Activated CD4-positive, CD25-positive, alpha-beta regulatory T cell (primary cell): Measurements from ENCODE around the gene CRIP1.

Experiments
- DNase-seq, 4 experiments: peaks; one replicate each; lab custom pipeline; 2025; lab: John Stamatoyannopoulos, UW

Gene CRIP1

DNA sequence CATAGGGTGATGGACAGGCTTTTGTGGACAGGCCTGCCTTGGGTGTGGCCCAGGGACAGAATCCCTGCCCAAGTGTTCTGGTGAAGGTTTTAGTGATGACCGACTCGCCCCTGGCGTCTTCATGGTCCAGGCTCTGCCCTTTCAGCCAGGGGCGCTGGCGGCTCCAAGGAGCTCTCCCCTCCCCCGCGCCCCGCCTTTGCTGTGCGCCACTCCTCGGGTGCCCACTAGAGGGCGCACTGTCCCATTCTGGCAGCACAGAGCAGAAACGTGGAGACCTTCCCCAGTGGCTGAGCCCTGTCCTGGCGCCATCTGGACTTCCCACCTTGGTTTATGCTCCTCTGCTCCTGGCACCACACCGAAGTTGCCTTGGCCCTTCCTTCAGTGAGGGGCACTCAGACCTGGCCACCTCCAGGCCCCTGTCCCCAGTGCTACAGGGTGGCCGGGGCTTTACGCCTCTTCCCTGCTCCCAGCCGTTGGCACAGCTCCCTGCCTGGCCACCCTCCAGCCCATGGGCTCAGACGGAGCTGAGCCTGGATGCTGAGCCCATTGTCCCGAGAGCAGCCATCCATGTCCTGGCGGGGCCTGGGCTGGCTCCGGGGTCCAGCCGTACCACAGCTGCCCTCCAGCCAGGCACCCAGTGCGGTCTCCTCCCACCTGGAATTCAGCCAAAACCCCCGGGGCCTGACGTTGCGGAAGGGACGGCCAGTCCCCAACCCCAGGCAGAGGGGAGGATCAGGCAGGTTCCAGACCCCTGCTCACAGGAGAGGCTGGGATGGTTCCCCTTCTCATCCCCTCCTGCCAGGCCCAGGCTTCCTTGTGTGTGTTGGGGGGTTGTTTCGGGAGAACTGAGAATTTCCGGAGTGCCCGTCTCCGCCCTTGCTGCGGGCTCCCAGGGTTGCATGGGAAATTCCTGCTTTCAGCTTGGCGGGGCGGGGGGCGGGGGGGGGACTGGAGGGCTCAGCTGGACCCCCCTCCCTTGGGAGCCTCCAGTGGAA, 5.6 kb upstream of the CRIP1 start:
- DNase-seq = peak; percentile 76 to 85 (median 82)

DNA sequence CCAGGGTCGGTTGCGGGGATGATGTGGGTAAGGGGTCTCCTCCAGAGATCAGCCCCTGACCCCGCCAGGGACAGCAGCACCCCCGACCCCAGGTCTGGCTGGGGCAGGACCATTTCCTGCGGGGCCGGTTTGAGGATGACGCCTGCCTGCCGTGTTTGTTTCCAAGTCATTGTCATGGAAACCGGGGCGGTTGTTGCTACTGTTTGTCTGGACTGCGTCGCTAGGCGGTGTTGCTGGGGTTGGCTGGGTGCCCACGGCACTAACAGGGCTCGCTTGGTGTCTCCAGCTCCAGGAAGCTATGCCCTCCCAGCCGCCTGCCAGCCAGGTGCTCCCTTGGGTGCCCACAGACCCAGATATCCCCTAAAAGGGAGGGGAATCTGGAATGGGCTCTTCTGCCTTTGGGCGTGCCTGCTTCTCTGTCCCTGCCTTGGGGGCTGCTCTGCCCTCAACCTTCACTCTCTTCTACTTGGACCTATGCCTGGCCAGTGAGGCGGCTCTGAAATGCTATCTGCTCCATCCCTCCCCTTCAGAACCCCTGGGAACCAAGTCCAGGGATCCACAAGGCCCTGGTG, 4.7 kb upstream of the CRIP1 start:
- DNase-seq = peak; percentile 61 to 92 (median 78)

DNA sequence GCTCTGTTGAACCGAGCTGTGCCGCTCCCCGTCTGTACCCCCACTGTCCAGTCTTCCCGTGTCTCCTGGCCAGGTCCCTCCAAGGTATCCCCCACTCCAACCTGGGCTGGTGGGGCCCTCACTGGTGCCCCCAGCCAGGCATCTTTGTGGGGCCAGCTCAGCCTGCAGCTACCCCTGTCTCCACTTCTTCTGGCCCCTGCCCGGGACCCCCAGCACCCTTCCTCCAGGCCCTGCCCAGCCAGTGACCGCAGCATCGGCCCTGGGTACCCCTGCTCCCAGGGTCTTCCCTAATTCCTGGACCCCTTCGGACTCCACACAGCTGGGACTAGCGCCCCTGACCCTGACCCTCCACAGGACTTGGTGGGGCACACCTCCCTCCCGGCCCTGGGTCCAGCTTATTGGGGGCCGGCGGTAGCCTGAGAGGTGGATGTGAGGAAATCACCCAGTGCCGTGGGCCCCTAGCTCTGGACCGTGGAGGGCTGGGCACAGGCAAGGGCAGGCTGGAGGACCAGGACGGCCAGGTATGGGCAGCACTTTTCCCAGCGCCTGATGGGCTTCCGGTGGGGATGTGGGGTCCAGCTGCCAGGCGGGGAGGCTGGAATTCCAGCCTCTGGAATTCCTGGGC, 4.1 kb upstream of the CRIP1 start:
- DNase-seq = no peak

DNA sequence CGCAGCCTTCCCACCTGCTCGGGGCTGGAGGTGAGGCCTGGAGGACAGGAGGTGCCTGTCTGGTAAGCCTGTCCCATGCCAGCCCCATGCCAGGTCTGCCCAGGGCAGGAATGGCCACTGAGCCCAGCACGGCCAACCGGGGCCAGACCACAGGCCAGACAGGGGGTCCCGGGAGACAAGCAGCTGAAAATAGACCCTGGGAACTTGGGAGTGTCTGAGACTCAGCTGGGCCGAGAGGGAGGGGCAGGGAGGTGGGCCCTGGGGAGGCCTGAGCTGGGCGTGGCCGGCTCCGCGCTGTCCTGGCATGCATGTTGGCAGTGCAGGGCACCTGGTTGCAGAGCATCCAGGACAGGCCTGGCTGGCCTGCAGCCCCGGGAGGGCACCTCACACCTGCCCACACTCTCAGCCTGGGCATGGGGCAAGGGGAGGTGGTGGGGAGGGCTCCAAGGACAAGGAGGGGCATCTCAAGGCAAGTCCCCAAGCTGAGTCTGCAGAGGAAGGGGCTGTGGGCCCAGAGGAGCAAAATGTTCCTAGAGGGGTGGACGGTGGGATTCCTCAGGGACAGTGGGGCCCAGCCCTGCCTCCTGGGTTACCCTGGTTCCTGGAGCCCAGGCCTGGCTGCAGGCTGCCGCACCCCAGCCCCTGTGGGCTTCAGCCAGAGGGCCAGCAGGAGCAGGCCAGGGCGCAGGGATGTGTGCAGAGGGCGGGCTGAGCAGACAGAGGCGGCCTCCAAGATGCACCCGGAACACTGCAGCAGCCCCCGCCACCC, 3.2 kb upstream of the CRIP1 start:
- DNase-seq = no peak

DNA sequence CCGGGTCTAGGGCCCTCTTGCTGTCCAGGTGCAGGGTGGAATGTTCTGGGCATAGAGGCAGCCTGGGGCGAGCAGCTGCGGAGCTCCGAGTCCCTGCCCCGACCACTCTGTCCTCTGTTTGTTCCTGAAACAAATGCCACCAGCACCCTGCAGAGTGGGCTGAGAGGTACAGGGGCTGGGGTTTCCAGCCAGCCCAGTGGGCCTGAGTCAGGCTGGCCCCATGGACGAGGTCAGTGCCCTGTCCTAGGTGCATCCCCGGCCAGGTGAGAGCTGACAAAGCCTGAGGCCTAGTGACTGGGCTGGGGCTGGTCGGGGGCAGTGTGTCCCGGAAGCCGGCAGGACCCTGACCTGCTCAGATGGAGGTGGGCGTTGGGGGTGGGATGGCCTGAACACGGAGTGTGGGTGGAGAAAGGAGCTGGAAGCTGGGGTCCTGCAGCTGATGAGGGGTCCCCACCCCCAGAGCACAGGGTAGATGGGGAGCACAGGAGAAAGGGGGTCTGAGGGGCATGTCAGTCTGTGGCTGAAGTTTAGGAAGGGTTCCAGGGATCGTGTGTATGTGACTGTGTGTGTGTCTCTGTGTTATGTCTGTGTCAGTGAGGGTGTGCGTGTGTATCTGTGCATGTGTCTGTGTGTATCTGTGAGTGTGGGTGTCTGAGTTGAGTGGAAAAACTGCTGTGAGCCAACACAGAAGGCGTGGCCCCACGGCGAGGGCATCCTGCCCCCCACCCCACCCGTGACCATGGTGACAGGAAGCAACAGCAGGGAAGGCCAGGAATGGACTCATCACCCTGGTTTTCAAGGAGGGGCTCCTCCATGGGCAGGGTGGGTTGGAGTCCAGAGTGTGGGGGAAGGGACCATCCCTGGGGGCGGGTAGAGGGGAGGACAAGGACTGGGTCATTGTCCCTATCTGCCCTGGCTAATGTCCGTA, 2.4 kb upstream of the CRIP1 start:
- peak in 2 of 4 experiments; percentile 38 to 39 for DNase-seq

DNA sequence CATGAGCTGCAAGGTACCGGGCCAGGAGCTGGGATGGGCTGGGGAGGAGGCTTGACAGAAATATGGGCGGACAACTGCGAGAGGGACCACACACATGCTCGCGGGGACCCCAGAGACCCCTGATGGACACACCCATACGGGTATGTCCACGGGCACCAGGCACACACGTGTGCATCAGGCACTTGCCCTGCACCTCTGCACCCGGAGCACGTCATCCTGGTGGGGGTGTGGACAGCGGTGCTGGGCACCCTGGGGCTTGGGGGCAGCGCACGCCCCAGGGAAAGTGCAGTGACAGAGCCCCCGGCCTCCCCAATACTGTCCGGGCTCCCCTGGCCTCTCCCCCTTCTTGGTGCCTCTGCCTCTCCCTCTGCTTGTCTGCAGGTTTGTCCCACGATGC, 1.7 kb upstream of the CRIP1 start:
- no peak for DNase-seq

DNA sequence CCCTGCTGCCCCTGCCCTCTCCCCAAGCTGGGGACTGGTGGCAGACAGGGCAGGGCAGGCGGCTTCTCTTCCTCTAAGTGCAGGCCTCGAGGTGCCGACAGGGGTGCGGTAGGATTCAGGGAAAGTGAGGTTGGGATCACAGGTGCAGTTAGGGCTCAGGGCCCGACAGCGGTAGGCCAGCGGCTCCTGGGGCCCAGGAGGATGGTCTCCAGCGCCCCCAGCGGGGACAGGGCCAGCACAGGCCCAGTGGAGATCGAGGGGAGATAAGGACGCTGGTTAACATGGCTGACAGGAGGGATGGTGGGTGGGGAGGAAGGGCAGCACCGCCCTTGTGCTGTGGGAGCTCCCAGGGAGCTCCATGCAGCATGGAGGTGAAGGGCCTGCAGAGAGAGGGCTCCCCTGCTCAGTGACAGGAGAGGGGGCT, 935 bp upstream of the CRIP1 start:
- peak in 2 of 4 experiments; percentile 29 to 33 for DNase-seq

DNA sequence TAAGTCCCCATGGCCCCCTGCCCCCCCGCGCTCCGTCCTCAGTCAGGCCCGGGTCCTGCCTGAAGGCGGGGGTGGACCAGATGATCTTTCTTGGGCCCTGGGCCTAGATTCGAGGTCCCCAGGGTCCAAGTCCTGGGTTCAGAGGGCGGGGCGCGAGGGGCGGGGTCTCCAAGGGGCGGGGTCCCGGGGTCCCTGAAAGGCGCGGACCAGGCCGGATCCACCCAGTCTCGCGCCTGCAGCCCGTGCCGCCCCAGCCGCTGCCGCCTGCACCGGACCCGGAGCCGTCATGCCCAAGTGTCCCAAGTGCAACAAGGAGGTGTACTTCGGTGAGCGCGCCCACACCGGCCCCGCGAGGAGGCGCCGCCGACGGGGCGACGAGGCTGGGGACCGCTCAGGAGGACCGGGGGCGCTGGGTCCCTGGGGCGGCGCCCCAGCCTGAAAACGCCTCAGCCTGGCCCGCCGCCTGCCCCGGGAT, 325 bp downstream of the CRIP1 start:
- peak in 2 of 4 experiments; percentile 30 to 53 for DNase-seq

DNA sequence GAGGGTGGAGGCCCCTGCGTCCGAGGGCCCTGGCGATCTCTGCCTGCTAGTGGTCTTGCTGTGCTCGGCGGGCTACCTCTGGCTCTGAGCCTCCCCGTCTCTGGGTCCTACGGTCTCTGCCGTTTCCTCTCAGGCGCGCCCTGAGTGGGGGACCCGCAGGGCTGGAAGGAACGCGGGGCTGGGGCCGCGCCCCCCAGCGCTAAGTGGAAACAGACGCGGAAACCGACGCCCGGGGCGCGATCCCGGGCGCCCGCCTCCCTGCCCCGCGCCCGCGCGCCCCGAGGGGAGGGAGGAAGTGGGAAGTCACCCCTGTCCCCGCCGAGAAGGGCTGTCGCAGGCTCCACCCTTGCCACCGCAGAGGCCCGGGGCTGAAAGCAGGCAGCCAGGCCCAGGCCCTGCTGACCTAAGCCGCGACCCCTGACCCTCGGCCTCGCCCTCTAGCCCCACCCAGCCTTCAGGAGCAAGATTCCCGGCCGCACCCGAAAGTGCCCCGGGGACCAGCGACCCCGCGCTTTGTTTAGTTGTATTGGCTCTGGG, 831 bp downstream of the CRIP1 start:
- DNase-seq = peak in 3 of 4 experiments; percentile 29 to 56 (median 54)

DNA sequence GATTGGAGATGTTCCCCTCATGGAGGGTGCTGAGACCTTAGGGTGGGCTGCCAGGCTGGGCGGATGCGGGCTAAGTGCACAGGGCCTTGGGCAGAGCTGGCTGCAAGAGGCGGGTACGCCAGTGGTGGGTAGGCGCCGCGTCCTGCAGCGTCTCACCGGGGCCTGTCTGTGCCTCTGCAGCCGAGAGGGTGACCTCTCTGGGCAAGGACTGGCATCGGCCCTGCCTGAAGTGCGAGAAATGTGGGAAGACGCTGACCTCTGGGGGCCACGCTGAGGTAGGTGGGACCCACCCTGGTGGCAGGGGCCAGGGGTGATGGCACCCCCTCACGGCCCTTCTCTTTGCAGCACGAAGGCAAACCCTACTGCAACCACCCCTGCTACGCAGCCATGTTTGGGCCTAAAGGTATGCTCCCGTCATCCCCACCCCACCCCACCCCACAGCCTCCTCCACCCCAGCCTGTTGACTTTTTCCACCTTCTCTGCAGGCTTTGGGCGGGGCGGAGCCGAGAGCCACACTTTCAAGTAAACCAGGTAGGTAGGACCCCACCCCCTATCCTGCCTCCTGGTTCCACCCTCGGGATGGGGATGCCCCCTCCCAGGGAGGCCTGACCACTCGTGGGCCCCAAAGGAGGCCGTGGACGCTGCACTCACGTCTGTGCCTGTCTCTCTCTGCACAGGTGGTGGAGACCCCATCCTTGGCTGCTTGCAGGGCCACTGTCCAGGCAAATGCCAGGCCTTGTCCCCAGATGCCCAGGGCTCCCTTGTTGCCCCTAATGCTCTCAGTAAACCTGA, 1.5 kb downstream of the CRIP1 start:
- DNase-seq = no peak

DNA sequence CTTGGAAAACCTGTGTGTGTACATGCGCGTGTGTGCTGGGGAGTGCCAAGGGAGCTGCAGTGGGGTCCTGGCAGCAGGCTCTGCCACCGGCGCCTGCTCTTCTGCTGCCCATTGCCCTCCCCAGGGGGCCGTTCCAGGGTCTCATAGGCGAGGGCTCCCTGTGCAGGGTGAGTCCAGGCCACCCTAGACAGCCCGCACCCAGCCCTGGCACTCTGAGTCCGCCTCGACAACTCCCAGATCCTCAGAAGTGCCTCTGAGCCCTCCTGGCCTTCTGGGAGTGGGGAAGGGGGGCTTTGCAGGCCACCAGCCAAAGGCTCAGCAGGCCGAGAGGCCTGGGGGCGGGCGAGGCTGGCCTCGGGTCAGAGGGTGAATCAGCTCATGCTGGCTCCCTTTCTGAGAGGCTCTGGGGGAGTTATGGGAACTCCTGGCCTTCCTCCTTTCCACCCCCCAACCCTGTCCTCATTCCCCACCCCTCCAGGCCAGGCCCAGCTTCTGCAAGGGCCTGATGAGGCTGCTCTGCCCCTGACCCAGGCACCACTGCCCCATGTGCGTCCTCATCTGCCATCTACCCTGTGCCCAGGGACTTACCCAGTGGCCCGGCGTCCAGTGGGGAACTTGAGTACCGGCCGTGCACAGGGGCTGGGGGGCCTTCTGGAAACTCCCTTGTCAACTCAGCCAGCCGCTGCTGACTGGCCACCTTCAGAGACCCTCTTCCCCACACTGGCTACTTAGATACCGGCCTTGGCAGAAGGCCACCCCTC, 2.3 kb downstream of the CRIP1 start:
- no peak for DNase-seq

DNA sequence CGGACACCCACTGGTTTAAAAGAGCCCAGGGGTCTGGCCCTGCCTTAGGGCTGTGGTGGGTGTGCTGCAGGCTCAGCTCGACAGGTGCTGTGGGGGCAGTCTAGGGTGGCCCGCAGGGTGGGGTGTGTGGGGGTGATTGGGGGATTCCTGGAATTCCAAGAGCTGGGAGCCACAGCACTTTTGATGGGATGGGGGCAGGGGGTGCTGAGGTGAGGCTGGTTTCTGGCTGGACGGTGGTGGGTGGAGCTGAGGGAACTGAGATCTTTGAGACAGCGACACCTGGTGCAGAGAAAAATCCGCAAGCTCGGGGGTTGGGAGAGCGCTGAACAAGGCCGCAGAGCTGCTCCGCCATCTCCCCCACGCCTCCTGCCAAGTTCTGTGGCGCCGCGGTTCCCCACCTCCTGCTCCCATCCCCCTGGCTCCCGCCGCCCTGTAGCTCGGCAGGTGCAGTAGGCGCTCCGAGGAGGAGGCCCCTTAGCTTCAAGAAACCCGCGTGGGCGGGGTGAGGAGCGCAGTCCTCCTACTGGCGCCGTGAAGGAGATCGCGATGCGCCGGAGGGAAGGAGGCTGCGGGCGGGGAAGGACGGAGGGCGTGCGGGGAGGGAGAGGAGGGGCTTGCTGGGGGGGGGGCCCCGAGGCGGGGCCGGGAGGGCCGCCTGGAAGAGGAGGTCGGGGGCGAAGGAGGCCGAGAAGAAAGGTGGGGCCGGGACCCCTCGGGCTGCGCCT, 3.0 kb downstream of the CRIP1 start:
- DNase-seq = peak; percentile 50 to 78 (median 72)

DNA sequence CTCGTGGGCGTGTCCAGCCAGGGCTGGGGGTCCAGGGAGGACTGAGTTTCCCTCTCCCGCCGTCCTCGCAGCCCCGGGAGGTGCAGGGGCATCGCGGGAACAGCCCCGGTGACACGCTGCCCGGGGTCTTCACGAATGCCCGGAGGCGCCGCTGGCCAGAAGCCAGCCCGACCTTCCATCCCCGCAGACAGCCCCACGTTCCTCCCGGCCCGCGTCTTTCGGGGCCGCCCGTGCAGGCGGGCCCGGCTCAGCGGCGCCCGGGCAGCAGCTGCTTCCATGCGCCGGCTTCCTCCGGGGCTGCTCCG, 3.5 kb downstream of the CRIP1 start:
- DNase-seq = no peak

DNA sequence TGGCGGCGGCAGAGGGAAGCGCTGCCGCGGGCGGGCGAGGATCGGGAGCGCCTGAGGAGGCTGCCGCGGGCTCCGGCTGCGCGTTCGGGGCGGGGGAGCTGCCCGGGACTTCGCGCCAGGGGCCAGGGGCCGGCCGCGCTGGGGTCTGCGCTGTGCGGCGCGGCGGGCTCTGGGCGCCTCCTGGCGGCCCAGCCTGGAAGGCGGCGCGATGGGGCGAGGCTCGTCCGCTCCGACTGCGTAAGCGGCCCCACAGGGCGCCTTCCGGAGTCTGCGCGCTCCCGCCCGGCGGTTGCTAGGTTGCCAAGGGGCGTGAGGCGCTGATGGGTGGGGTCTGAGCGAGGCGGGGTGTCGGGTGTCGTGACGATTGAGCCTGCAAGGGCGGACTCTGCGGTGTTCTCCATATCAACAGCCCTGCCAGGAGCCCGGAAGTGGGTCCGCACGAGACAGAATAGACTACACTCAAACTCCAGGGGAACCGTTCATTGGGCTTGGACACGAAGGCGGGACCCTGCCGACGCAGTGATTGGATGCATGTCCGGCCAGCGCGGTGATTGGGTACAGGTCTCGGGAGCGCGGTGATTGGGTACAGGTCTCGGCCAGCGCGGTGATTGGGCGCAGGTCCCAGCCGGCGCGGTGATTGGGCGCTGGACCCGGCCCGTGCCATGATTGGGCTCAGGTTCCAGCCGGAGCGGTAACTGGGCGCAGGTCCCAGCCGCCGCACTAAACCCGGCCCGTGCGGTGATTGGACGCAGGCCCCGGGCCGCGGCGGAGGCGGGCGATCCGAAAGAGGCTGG, 4.1 kb downstream of the CRIP1 start, which contains the start of gene TEDC1:
TSS of gene TEDC1 (plus strand) at position 675 of the 794 bp plus-strand sequence. CDS start 130 bp downstream, outside the sequence.
- DNase-seq = peak; percentile 97 to 100 (median 99)

DNA sequence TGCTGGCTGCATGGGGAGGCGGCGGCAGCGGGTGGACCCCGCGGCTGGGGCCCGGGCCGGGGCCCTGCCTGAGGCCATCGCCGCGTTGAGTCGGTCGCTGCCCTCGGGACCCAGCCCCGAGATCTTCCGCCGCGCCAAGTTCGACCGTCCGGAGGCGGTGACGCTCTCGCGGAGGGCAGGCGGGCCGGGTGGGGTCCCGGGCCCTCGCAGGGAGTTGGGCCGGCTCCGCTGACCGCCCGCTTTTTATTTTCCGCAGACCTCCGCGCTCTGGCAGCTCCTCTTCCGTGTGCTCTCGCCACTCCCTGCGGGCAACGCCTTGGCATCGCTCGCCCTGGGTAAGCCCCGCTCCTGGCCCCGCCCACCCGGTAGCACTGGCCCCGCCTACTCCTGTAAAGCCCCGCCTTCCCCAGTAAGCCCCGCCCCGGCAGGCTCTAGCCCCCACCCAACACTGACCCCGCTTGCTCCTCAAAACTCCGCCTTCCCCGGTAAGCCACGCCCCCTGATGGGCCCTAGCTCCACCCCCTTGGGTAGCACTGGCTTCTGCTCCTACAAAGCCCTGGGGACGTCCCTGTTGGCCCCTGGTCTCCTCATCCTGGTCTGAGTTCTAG, 4.8 kb downstream of the CRIP1 start:
- peak; percentile 47 to 72 (median 64) for DNase-seq

DNA sequence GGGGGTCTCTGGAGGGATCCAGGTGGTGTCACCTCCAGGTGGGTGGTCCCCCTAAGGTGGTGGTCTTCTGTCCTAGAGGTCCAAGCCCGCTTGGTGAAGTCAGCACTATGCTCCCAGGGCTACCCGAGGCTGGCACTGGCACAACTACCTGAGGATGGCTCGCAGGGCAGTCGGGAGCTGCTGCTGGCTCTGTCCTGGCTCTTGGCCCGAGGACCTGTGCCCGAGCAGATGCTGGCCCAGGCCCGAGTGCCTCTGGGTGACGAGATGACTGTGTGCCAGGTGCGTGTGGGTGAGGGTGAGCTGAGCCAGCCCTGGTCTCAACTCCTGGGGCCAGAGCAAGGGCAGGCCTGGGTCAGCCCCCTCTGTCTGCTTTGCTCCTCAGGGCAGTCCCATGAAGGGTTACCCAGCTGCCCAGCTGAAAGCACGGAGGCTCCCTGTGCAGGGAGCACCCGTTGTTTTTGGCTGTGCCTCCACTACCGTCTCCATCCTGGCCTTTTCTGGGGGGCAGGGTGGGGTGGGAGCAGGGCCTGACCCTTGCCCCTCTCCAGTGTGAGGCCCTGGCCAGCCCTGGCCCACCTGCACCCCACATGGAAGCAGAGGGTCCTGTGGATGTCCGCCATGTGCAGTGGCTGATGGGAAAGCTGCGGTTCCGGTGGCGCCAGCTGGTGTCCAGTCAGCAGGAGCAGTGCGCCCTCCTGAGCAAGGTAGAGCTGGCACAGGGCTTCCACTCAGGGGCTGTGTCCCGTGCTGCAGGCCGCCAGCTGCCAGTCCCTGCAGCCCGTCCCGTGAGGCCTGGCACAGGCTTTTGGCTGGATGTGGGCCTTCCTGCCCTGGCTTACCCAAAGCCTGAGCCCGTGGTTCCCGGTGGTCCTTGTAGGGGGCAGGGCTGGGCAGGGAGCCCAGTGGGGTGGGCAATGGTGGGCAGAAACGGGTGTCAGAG, 5.6 kb downstream of the CRIP1 start:
- no peak for DNase-seq
